Vagina (tissue), 2 donors: ENCODE measurements around the gene COX17. TPM values are rescaled to one million over a fixed set of nuclear protein-coding genes. Genes with fewer than 3 reads are reported as not detected.

ENCODE experiments used
- DNase-seq, 2 donors: peaks; one replicate each; pipeline ENCODE4 v3.0.0-alpha.2; 2017; ENCODE audit errors: extremely low spot score in 2 of 2
- H3K27ac ChIP-seq: fragments of 200-600 bp; sonication (generic); one replicate; pipeline ENCODE4 v1.5.1; 2019
- H3K27me3 ChIP-seq: fragments of 200-600 bp; sonication (generic); one replicate; pipeline ENCODE4 v1.5.1; 2019
- H3K36me3 ChIP-seq, 2 donors: fragments of 200-600 bp; sonication (generic); one replicate each; pipeline ENCODE4 v1.5.1; 2017 to 2019
- H3K4me1 ChIP-seq: fragments of 200-600 bp; sonication (generic); one replicate; pipeline ENCODE4 v1.5.1; 2019
- H3K4me3 ChIP-seq, 2 donors: fragments of 200-600 bp; sonication (generic); 1 replicate in 1 of 2; 2 replicates in 1 of 2; pipeline ENCODE4 v1.5.1; 2016 to 2019
- H3K9me3 ChIP-seq: fragments of 200-600 bp; sonication (generic); one replicate; pipeline ENCODE4 v1.5.1; 2019
- CTCF ChIP-seq, 3 experiments: fragments of 450-650 bp in 2 of 3; fragments of 200-600 bp in 1 of 3; sonication (generic) in 1 of 3; IDR thresholded peaks; one replicate each; pipeline ENCODE4 v1.5.1; 2017 to 2019; ENCODE audit warnings: antibody characterized with exemption in 3 of 3, mild to moderate bottlenecking in 2 of 3, moderate library complexity in 2 of 3
- POLR2A ChIP-seq, 2 donors: fragments of 450-650 bp; IDR thresholded peaks; one replicate each; pipeline ENCODE4 v1.6.1; 2017; ENCODE audit warnings: antibody characterized with exemption in 2 of 2, mild to moderate bottlenecking in 2 of 2, moderate library complexity in 2 of 2
- POLR2AphosphoS5 ChIP-seq, 2 donors: sonication (generic); formaldehyde crosslinking; IDR thresholded peaks; one replicate each; pipeline ENCODE4 v1.9.0; 2017; ENCODE audit warnings: antibody characterized with exemption in 2 of 2, mild to moderate bottlenecking in 2 of 2, low read depth in 1 of 2; ENCODE audit not compliant: insufficient read depth in 1 of 2
- intact Hi-C: fragments of 100-400 bp; cut with DNase I; formaldehyde crosslinking; loops from one replicate; pipeline ENCODE4 v1.15.1; 2023
- total RNA-seq: library from RNA; depleted of rRNA; stranded (reverse); fragments of >200 nt; gene quantifications from one replicate; pipeline ENCODE4 v1.2.3, GENCODE V29; 2016

The COX17 gene
- total RNA-seq, 1 donor from 2014 or later, result 27.3 TPM

GRCh38 chr3:119637679-119638477 is 39.3 kb downstream of the COX17 start:
- no peak for TF ChIP-seq POLR2A (IDR thresholded peaks at IDR 0.05)
- TF ChIP-seq POLR2AphosphoS5 (IDR thresholded peaks at IDR 0.05; ENCODE audit: insufficient read depth in 1 of 2, low read depth in 1 of 2), result peak in 1 of 2 donors; percentile 86
- peaks cover 22% of the 10 kb centered on the region for H3K4me1 ChIP-seq
- no peaks in the 10 kb centered on the region for H3K36me3 ChIP-seq
- H3K27me3 ChIP-seq, result no peaks in the 10 kb centered on the region
- intact Hi-C loops, result no loop called here
- no peak overlapping the region for H3K4me3 ChIP-seq
- H3K9me3 ChIP-seq, result no peaks in the 10 kb centered on the region
- H3K27ac ChIP-seq, result peak overlapping the region; percentile 67
- no peak for DNase-seq

- Histone ChIP-seq H3K27me3 (no peaks in the 10 kb centered on the region), H3K4me3 (no peak overlapping the region), H3K27ac (peak overlapping the region; percentile 67), H3K9me3 (no peaks in the 10 kb centered on the region), H3K4me1 (peaks cover 22% of the 10 kb centered on the region), H3K36me3 (no peaks in the 10 kb centered on the region)
- TF ChIP-seq CTCF (IDR thresholded peaks at IDR 0.05) (no peak), POLR2A (IDR thresholded peaks at IDR 0.05) (no peak), POLR2AphosphoS5 (IDR thresholded peaks at IDR 0.05; ENCODE audit: insufficient read depth in 1 of 2, low read depth in 1 of 2) (no peak)
- no peak for DNase-seq
- intact Hi-C loops, result no loop called here
These were observed 40.2 kb downstream of the COX17 start for GRCh38 chr3:119636891-119637611.

- intact Hi-C loops, result no loop called here
- H3K4me3 ChIP-seq, result no peak overlapping the region
- H3K4me1 ChIP-seq, result peaks cover 22% of the 10 kb centered on the region
- TF ChIP-seq POLR2AphosphoS5 (IDR thresholded peaks at IDR 0.05; ENCODE audit: insufficient read depth in 1 of 2, low read depth in 1 of 2), result peak in 1 of 2 donors; percentile 24
- TF ChIP-seq POLR2A (IDR thresholded peaks at IDR 0.05), result no peak
- H3K9me3 ChIP-seq, result no peaks in the 10 kb centered on the region
- DNase-seq, result no peak
- H3K36me3 ChIP-seq, result no peaks in the 10 kb centered on the region
- H3K27ac ChIP-seq, result no peak overlapping the region
- no peaks in the 10 kb centered on the region for H3K27me3 ChIP-seq
These were observed 41.0 kb downstream of the COX17 start for GRCh38 chr3:119636249-119636648.

GRCh38 chr3:119635719-119636118 is 41.5 kb downstream of the COX17 start:
- H3K27ac ChIP-seq, result no peak overlapping the region
- no peak for DNase-seq

GRCh38 chr3:119632829-119633228 is 44.4 kb downstream of the COX17 start:
- H3K4me3 ChIP-seq, result no peak overlapping the region
- H3K27me3 ChIP-seq, result no peaks in the 10 kb centered on the region
- peaks cover 28% of the 10 kb centered on the region for H3K4me1 ChIP-seq
- H3K36me3 ChIP-seq, result no peaks in the 10 kb centered on the region
- intact Hi-C loops, result no loop called here
- no peaks in the 10 kb centered on the region for H3K9me3 ChIP-seq
- H3K27ac ChIP-seq, result no peak overlapping the region
- TF ChIP-seq POLR2AphosphoS5 (IDR thresholded peaks at IDR 0.05; ENCODE audit: insufficient read depth in 1 of 2, low read depth in 1 of 2), result no peak
- TF ChIP-seq POLR2A (IDR thresholded peaks at IDR 0.05), result no peak
- no peak for TF ChIP-seq CTCF (IDR thresholded peaks at IDR 0.05)
- no peak for DNase-seq

More at GRCh38 chr3:119635719-119636118, 41.5 kb downstream of the COX17 start:
- no peak overlapping the region for H3K4me3 ChIP-seq
- no peaks in the 10 kb centered on the region for H3K9me3 ChIP-seq
- no peaks in the 10 kb centered on the region for H3K27me3 ChIP-seq
- H3K4me1 ChIP-seq, result peaks cover 28% of the 10 kb centered on the region
- no peaks in the 10 kb centered on the region for H3K36me3 ChIP-seq
- intact Hi-C loops, result no loop called here
- TF ChIP-seq POLR2AphosphoS5 (IDR thresholded peaks at IDR 0.05; ENCODE audit: insufficient read depth in 1 of 2, low read depth in 1 of 2), result no peak
- TF ChIP-seq POLR2A (IDR thresholded peaks at IDR 0.05), result no peak
- no peak for TF ChIP-seq CTCF (IDR thresholded peaks at IDR 0.05)
